Gastrocnemius medialis (tissue), 4 donors: Measurements from ENCODE around the gene TTLL5.

Experiments used
- POLR2A ChIP-seq, 2 donors: fragments of 450-650 bp; IDR thresholded peaks; one replicate each; pipeline ENCODE4 v1.6.1; 2017; ENCODE audit warnings: antibody characterized with exemption in 2 of 2, mild to moderate bottlenecking in 2 of 2, moderate library complexity in 2 of 2
- TF ChIP-seq, protein P1 (sequence below), 5 experiments: fragments of 450-650 bp in 3 of 5; fragments of 200-600 bp in 2 of 5; sonication (generic) in 2 of 5; IDR thresholded peaks in 4 of 5; conservative IDR thresholded peaks in 1 of 5; 1 replicate in 4 of 5; 2 replicates in 1 of 5; pipeline ENCODE4 v1.5.1; 2016 to 2019; ENCODE audit warnings: antibody characterized with exemption in 5 of 5, mild to moderate bottlenecking in 3 of 5, moderate library complexity in 3 of 5

DNA sequence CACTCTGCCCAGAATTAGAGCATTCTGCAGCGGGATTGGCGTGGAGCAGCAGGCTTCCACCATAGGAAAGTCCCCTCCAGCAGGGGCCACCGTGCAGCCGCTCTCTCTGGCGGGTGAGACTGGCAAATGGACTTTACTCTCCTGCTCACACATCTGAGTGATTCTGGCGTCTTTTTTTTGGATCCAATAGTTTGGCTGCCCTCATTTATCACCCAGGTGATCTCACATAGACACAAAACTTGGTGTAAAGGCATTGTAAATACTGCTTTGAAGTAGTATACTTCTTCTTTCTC is 190.5 kb downstream of the TTLL5 start:
- TF ChIP-seq, protein P1, sequence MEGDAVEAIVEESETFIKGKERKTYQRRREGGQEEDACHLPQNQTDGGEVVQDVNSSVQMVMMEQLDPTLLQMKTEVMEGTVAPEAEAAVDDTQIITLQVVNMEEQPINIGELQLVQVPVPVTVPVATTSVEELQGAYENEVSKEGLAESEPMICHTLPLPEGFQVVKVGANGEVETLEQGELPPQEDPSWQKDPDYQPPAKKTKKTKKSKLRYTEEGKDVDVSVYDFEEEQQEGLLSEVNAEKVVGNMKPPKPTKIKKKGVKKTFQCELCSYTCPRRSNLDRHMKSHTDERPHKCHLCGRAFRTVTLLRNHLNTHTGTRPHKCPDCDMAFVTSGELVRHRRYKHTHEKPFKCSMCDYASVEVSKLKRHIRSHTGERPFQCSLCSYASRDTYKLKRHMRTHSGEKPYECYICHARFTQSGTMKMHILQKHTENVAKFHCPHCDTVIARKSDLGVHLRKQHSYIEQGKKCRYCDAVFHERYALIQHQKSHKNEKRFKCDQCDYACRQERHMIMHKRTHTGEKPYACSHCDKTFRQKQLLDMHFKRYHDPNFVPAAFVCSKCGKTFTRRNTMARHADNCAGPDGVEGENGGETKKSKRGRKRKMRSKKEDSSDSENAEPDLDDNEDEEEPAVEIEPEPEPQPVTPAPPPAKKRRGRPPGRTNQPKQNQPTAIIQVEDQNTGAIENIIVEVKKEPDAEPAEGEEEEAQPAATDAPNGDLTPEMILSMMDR (IDR thresholded peaks at IDR 0.05 in 4 of 5, conservative IDR thresholded peaks at IDR 0.05 in 1 of 5): no peak
- no peak for TF ChIP-seq POLR2A (IDR thresholded peaks at IDR 0.05)
